GM21423 (cell line): ENCODE measurements around the gene GAMT.

ENCODE experiments used
- ATAC-seq: cut with Tn5 transposase; IDR thresholded peaks from one replicate; pipeline ENCODE4 v1.9.1; 2021; ENCODE audit warnings: mild to moderate bottlenecking, moderate library complexity; ENCODE audit not compliant: unreplicated experiment

GAMT gene

DNA sequence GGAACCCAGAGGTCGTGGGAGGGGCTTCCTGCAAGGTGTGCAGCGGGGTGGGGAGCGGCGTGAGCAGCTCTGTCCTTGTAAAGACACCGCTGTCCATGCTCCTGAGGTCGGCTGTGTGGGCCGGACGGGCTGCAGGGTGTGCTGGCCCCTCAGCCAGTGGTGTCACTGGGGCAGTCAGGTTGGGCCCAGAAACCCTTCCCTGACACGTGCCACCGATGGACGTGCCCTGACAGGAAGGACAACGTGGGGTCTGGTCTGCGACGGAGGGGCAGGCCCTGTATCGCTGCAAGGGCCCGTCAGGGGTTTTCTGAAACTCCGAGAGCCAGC, 32.7 kb upstream of the GAMT start:
- no peak for ATAC-seq

GRCh38 chr19:1433119-1434039, 32.0 kb upstream of the GAMT start:
- no peak for ATAC-seq

GRCh38 chr19:1432507-1432887, 31.2 kb upstream of the GAMT start:
- no peak for ATAC-seq

DNA sequence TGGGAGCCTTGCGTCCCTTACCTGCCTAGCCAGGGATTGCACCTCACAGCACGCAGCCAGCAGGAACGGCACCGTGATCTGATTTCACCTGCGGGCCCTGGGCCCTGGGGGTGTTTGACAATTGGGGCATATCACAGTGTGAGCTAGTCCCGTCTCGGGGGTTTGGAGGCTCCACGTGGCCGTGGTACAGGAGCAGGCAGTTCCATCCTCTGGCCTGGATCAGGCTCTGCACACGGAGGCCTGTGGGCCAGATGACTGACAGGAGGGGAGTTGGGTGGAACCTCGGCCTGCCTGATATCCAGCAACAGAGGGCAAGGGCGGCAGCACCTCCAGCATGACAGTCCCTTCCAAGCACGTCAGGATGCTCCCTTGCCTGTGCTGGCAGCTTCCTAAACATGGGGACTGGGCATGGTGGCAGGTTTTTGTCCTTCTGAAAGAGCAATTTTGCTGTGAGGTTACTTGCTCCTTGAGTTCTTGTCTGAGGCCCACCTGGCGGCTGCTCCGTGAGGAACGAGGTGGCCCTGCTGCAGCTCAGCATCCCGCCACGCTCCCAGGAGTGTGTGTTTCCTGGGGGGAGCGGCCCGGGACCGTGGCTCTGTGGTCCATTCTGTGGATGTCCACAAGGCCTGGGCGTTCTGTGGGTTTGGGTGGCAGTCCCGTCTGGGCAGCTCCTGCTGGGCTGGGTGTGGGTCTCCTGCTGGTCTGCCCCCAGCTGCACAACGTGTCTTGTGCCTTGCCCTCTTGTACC, 30.6 kb upstream of the GAMT start:
- no peak for ATAC-seq

DNA sequence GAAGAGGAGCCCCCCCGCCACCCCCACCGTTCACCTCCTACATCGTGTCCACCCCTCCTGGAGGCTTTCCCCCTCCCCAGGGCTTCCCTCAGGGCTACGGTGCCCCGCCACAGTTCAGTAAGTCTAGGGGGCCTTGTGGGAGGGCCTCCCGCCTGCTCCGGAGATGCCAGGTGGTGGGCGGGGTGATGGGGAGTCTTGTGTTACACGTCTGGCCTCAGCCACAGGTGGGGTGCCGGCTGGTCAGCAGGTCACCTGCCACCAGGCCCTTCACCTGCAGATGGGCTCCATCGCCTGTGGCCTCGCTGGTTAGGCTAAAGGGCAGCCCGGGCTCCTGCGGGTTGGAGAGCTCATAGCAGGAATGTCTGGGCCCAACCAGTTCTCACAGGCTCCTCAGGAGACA, 28.9 kb upstream of the GAMT start:
- ATAC-seq = no peak

- ATAC-seq = no peak
Observed at GRCh38 chr19:1429750-1430149, 28.4 kb upstream of the GAMT start.

DNA sequence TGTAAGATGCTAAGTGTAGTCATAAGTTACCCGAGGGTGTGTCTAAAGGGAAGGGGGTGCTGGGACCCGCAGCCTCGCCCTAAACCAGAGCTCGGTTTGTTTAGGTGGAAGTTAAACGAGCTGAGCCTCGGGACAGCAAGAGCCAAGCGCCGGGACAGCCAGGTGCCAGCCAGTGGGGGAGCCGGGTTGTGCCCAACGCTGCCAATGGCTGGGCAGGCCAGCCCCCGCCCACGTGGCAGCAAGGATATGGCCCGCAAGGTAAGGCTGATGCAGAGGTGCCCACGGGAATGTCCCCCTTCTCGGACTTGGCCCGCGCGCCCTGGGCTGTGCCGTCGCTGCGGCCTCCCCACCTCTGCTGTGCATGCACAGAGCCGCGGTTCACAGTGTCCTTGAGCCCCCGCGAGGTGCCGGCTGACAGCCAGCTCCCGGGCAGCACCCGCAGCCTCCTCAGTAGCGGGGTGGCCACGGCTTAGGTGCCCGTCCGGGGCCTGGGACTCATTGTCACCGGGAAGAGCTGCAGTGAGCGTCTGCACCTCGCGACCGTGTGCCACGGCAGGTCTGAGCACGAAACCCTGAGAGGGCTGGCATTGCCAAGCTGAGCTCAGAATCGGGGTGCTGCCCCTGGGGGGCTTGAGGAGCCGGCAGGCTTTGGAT, 27.5 kb upstream of the GAMT start:
- ATAC-seq = no peak

- no peak for ATAC-seq
Observed at GRCh38 chr19:1427221-1427920, 26.0 kb upstream of the GAMT start.

GRCh38 chr19:1426736-1427135, 25.4 kb upstream of the GAMT start:
- ATAC-seq = no peak

GRCh38 chr19:1425902-1426301, 24.6 kb upstream of the GAMT start:
- no peak for ATAC-seq

GRCh38 chr19:1425102-1425837, 23.9 kb upstream of the GAMT start:
- ATAC-seq = no peak

- no peak for ATAC-seq
Observed at GRCh38 chr19:1424192-1424955, 23.0 kb upstream of the GAMT start.

DNA sequence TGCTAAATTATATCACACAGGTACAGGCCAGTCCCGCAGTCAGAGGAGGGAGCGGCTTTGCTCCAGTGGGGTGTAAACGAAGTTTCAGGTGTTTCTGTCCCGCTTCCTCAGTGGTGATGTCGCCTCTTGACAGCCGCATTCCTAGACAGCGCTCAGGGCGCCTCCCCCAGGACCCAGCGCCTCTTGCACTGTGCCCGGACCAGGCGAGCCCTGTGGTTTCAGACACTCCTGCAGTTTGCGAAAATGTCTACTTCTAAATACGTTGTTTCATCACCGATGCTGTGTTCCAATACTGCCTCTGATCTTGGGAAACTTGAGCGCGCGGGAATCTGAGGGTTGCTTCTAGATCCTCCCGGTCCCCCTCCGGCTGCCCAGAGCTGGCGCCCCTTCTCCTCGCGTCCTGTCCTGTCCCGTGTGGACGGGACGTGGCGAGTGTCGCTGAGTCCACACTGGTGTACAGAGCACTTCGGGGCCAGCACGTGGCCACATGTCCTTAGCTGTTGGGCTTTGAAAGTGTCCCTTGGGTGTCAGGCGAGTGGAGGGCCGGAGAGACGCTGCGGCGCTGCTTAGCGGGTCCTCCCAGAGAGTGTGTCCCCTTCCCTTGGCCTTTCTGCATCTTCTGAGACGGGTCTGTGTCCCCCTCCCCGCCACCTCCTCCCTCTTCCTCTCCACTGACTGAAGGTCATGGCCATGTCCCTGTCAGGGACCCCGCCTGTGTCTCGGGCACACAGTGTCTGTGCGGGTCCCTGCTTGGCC, 22.3 kb upstream of the GAMT start:
- no peak for ATAC-seq

- ATAC-seq = no peak
Observed at GRCh38 chr19:1422943-1423342, 21.6 kb upstream of the GAMT start.

GRCh38 chr19:1422360-1422759, 21.0 kb upstream of the GAMT start:
- no peak for ATAC-seq

- no peak for ATAC-seq
Observed at GRCh38 chr19:1421958-1422305, 20.6 kb upstream of the GAMT start.

DNA sequence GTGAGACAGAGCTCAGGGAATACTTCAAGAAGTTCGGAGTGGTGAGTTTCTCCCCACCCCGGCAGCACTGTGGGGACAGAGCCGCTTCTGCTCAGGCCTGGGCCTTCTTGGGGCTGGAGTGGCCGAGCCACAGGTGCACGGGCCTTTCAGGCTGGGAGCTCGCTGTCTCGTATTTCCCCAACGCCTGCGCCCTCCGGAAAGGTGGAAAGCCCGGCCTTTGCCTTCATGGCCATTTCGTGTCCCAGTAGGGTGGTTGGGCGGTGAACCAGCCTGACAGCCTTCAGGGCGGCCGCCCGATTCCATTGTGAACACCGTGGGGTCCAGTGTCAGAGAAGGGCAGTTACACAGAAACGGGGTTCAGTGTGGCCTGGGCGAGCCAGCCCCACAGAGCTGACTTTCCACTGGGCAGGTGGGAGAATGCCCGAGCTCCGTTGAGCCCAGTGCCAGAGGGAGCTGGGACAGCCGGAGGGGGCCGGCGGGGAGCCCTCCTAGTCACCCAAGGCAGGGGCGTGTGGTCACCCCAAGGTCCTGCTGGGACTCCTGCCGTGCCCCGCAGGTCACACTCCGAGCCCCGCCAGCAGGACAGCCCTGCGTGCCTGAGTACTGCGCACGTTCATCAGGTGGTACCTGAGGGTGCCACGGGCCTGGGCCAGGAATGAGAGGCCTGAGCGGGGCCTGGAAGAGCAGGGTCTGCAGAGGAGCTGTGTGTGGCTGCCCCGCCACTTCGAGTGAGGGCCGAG, 20.0 kb upstream of the GAMT start:
- no peak for ATAC-seq

- ATAC-seq = no peak
Observed at GRCh38 chr19:1420590-1420989, 19.2 kb upstream of the GAMT start.
